ENCODE results near the gene PEX3. TPM values are rescaled to one million over a fixed set of nuclear protein-coding genes. Genes with fewer than 3 reads are reported as not detected.

Gene PEX3
- total RNA-seq, 1 donor from 2014 or later = 13.0 TPM

DNA sequence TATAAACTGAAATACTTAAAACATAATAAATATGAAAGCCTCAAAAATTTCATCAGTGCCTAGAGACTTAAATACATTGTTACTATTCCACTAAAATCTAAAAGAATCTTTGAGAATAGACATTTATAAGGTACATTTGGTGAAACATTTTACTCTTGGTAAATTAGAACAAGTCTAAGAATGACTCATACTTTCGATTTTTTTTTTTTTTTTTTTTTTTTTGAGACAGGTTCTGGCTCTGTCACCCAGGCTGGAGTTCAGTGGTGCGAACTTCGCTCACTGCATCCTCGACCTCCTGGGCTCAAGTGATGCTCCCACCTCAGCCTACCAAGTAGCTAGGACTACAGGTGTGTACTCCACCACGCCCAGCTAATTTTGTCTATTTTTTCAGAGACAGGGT is 54.5 kb downstream of the PEX3 start:
- intact Hi-C loops (cut with micrococcal nuclease) = loop anchor here (10.0 kb wide), 1 partner anchor 1030 kb away; no protein-coding TSS in a partner anchor

DNA sequence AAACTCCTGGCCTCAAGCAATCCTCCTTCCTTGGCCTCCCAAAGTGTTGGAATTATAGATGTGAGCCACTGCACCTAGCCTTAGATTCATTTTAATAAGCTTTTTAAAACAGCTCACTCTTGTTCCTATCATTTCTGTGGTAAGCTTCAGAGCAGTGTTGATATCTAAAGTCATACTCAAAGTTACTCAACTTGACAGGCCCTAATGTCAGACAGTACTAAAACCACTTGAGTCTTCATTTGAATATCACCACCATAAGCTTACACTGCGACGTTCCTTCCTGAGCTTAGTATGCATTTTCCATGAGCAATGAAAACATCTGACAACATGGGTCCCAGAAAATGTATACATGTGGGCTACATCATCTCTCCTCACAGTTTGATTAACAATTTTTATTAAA is 54.9 kb downstream of the PEX3 start:
- intact Hi-C loops (cut with micrococcal nuclease) = loop anchor here (10.0 kb wide), 1 partner anchor 1031 kb away; no protein-coding TSS in a partner anchor

DNA sequence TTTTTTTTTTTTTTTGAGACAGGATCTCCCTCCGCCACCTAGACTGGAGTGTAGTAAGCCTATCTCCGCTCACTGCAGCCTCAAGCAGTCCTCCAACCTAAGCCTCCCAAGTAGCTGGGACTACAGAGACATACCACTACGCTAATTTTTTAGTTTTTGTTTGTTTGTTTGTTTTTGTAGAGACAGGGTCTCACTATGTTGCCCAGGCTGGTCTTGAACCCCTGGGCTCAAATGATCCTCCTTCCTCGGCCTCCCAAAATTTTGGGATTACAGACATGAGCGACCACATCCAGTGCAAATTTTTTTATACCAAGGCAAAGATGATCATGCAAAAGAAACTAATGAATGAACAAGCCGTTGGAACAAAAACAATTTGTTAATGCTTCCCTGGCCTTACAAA is 55.6 kb downstream of the PEX3 start:
- intact Hi-C loops (cut with micrococcal nuclease) = loop anchor here (10.0 kb wide), 1 partner anchor 1031 kb away; no protein-coding TSS in a partner anchor

DNA sequence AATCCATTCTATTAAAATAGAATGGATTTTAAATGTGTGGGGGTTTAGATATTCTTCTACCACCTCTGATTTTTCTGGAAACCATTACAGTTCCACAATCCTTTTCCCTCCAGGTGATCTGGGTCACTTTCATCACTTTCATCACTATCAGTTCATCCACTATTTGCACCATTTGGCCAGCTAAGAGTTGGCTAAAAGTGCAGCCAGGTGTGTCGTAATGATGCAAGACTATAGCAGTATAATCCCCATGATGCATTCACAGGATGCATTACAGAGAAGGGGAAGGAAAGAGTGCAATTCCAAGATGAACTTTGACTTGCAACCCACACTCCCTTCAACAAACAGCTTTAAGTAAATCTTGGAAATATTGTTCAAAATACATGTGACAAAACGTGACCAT is 56.0 kb downstream of the PEX3 start:
- intact Hi-C loops (cut with micrococcal nuclease) = loop anchor here (10.0 kb wide), 1 partner anchor 1032 kb away; no protein-coding TSS in a partner anchor

DNA sequence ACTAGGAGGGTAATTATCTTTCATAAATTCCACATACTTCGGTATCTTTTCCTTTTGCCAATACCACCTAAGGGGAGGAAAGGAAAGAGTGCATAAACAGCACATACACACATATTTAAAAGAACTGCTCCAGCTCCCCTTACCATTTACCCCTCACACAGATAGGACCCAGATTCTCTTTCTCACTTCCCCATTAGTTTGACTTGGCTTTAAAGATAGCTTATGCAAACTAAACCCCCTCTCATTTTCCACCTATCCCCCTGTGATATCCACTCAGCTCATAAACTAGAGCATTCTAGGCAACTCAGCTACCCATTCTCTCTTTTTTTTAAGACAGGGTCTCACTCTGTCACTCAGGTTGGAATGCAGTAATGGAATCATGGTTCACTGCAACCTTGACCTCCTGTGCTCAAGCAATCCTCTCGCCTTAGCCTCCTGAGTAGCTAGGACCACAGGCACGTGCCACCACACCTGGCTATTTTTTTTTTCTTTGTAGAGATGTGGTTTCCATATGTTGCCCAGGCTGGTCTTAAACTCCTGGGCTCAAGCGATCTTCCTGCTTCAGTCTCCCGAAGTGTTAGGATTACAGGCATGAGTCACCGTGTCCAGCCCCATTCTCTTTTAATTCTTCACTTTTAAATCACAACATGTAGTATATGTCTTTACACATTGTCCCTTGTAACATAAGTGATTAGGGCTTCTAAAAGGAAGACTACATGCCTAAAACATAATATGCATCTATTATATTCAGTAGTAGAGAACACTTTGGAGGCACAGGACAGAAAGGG is 56.9 kb downstream of the PEX3 start:
- intact Hi-C loops (cut with micrococcal nuclease) = loop anchor here (10.0 kb wide), 1 partner anchor 1033 kb away; no protein-coding TSS in a partner anchor

DNA sequence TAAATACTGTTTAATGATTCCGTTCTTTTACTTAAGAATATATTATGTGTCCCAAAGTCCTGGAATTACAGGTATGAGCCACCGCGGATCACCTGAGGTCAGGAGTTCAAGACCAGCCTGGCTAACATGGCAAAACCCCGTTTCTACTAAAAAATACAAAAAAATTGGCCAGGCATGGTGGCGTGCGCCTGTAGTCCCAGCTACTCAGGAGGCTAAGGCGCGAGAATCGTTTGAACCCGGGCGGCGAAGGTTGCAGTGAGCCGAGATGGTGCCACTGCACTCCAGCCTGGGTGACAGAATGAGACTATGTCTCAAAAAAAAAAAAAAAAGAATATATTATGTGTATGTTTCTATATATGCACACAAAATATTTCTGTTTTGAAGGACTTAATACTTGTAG is 59.7 kb downstream of the PEX3 start:
- intact Hi-C loops (cut with micrococcal nuclease) = loop anchor here (2.0 to 5.0 kb wide), 7 partner anchors 167 to 942 kb away; partner anchors contain the start of genes AIG1 and PHACTR2

DNA sequence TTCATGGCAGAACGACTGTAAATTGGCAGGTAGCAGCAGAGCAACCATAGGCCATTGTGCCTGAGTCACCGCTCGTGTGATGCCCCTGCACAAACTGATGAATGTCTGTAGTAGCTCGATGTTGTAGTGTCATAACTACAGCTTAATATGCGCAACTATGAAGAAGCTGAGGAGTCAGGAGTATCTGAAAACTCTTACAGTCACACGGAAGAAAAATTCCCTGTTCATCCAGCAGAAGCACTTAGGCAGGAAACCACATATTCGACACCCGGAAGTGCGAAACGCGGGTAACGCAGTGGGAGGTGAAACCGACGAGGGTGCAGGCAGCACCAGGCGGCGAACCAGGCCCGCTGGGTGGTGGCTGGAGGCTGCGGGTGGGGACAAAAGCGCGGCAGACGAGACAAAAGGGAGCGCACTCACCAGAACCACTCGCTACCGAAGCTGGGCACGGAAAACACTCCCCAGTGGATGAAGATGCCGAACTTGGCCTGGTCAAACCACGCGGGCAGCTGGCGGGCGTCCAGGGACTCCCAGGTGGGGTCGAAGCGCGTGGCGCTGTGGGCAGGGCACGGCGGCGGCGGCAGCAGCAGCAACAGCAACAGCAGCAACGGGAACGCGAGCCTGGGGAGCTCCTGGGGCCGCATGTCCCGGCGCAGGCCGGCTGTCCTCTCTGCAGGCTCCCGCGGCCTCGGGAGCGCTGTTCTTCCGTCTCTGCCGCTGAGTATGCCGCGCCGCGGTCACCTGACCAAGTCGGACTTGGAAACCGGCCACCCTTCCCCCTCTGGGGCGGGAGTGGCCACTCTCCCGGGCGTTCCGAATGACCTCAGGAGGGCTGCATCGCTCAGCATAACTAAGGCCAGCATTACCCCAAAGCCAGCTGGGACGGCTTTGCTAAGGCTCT is 60.6 kb downstream of the PEX3 start, which contains the start of gene FUCA2:
Gene FUCA2 (minus strand): TSS at position 730 of the 901 bp plus-strand sequence. CDS start 86 bp downstream, at position 644.
- intact Hi-C loops (cut with micrococcal nuclease) = loop anchor here (1.0 to 5.0 kb wide), 15 partner anchors 17 to 1364 kb away; partner anchors contain the start of genes ADAT2, AIG1, LTV1 and NMBR

DNA sequence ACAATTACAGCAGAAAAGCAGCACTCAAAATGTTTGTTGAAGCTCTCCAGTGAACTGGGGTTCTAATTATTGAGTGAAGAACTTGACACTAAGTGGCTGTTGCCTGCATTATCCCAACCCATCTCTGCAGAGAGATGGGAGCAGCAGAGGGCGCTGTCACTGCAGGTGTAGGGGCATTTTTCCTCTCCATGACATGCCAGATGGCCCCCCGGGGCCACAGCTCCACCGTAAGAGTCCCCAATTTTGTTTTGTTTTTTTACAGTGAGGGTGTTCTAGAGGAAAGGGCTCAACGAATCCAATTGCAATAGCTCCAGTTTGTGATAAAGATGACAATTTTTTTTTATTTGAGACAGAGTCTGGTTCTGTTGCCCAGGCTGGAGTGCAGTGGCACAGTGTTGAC is 62.8 kb downstream of the PEX3 start:
- intact Hi-C loops (cut with micrococcal nuclease) = loop anchor here (1.0 to 5.0 kb wide), 7 partner anchors 62 to 821 kb away; partner anchors contain the start of gene PHACTR2

DNA sequence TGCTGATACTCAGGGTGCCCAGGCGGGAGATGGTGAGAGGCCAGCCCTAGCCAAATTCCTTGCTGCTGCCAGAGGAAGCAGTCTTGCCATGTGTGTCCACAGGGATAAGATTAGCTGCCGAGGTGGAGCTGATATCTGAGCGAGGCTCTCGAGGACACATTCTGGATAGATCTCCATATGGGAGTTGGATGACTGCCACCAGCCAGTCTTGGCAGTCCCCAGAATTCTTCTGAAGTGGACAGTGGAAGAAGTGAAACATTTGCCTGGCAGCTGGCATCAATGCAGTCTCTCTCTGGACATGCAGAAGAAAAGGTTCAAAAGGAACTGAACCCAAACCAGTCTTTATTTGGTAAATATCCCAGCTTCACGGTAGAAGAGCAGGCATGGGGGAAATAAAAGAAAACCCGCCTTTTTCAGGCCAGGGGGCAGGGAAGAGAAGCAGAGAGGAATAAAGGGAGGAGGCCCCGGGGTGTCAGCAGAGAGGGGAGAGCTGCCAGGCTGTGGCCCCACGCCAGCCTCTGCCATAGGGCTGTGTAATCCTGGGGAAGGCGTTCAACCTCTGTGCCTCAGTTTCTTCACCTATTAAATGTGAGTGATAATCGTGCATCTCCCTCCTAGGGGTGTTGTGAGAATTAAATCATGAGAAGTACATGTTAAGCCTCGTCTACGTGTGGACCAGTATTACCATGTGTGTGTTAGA is 64.6 kb downstream of the PEX3 start:
- intact Hi-C loops (cut with micrococcal nuclease) = no loop called here

DNA sequence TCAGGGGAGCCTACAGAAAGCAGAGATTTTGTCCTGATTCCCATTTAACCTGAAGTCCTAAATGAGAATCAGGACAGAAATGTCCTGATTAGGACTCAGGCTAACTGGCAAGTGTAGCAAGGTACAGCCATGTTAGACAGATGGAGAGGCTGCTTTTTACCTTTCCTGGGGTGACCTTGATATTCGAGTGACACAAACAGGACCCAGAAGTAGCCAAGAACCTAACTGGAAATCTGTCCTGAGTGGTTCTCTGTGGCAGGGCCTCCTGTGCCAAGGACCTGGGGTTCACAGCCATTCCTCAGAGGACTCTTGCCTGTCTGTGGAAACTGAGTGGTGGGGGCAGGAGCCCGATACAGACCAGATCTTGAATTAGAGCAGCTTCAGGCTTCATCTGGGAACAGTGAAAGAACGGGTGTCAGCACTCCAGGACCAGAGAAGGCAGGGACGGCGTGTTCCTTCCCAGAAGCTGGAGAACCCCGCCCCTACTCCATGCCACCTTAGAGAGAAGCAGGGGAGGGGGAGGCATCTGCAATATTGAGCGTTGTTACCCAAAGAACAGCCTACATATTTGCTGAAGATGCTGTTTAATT is 65.3 kb downstream of the PEX3 start:
- intact Hi-C loops (cut with micrococcal nuclease) = no loop called here

DNA sequence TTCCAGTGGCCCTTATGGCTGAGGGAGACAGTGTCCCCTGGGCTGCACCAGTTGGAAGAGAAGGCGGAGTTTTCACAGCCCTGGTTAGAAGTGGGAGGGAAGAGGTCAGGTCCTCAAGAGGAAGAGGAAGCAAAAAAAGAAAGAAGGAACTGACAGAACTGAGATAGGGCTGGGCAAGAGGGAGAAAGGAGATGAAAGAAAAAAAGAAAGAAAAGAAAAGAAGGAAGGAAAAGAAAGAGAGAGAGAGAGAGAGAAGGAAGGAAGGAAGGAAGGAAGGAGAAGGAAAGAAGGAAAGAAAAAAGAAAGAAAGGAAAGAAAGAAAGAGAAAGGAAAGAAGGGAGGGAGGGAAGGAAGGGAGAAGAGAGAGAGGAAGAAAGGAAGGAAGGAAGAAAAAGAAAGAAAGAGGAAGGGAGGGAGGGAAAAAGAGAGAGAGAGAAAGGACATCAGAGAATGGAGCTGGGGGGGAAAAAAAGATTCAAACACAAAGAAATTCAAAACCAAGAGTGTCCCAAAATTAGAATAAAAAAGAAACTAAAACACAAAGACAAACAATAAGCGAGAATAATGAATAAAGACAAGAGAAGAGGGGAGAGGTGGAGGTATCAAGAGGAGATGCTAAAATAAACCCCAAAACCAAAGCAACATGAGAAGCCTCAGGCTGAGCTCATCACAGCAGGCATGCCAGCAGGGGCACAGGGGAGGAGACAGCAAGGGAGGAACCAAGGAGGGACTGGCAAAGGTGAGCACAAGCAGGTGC is 66.3 kb downstream of the PEX3 start:
- intact Hi-C loops (cut with micrococcal nuclease) = no loop called here

DNA sequence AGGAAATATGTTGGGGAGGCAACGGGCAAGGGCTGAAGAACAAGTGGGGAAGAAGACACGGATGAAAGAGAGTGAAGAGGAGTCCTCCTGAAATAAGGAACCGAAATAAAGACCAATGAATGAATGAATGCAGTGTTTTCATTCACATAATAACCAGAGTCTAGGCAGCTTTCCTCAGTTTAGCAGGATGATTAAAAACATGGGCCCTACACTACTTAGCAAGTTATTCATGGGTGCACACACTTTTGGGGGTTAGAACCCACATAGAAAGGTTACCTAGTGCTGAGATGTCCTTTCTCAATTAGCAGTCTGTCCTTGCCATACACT is 66.8 kb downstream of the PEX3 start:
- intact Hi-C loops (cut with micrococcal nuclease) = no loop called here

DNA sequence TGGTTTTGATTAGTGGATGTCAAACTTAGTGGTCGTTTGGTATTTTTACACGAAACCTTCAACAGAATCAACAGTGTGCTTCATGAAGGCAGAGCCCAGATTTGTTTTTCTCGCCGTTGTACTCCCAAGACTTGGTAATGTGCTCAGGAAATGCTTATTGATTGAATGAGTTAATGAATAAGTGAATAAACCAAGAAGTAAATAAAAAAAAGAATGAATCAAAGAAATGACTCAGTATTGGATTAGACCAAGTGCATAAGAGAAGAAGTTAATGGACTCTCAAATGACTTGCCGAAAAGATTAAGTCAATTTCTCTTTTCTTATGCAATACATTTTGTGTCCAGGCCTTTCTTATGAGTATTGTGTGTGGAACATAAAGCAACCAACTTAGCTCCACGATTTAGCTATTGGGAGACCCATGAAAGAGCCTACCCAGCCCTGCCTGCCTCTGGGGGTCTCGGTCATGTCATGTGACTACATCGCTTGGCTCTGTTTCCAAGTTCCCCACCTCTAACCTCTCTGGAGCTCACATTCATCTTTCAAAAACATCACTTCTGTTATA is 71.5 kb downstream of the PEX3 start:
- intact Hi-C loops (cut with micrococcal nuclease) = no loop called here

DNA sequence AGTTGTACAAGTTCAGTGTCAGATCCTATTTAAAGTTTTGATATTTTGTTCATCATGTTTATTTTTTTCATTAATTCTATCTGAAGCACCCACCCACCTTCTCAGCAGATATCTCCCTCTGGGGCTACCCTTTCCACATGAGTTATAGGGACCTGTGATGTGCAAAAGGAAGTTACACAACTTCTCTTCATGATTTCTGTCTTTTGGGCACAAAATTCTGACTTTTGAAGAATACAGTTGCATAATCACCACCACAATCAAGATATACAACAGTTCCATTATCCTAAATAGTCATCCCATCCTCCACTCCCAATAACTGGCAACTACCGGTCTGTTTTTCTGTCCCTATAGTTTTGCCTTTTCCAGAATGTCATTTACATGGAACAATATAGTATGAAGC is 74.8 kb downstream of the PEX3 start:
- intact Hi-C loops (cut with micrococcal nuclease) = no loop called here

DNA sequence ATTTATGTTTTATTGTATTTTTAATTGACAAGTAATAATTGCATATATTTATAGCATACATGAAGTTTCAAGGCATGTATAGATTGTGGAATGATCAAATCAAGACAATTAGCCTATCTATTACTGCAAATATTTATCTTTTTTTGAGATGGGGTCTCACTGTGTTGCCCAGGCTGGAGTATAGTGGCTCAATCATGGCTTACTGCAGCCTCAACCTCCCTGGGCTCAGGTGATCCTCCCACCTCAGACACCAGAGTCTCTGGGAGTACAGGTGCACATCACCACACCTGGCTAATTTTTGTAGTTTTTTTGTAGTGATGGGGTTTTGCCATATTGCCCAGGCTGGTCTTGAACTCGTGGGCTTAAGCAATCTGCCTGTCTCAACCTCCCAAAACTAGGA is 77.1 kb downstream of the PEX3 start:
- intact Hi-C loops (cut with micrococcal nuclease) = loop anchor here (1.0 to 2.0 kb wide), 3 partner anchors 9 to 19 kb away; partner anchors contain the start of gene FUCA2

DNA sequence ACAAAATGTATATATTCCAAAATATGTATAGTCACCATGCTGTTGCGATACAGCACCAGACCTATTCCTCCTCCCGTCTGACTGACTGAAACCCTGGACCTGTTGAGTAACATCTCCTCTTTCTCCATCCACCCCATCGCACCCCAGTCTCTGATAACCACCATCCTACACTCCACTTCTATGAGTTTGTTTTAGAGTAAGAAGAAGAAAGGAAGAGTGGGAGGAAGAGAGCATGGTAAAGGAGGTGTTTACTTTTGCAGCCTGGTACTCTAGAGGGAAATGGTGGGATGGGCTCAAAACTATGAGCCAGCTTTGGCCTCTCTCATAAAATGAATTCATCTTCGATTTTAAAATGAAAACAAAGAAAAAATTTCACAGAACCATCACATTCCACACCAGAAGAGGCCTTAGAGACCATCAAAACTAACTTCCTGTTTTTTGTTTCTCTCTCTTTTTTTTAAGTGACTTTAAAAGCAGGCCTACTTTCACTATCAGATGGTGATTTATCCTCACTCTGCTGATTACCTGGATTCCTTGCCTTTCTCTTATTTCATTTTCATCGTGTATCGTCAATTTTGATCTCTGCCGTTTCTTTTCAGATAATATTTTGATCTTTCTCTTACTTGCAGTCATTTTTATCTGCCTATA is 77.7 kb downstream of the PEX3 start:
- intact Hi-C loops (cut with micrococcal nuclease) = loop anchor here (1.0 to 2.0 kb wide), 3 partner anchors 8 to 19 kb away; partner anchors contain the start of gene FUCA2

DNA sequence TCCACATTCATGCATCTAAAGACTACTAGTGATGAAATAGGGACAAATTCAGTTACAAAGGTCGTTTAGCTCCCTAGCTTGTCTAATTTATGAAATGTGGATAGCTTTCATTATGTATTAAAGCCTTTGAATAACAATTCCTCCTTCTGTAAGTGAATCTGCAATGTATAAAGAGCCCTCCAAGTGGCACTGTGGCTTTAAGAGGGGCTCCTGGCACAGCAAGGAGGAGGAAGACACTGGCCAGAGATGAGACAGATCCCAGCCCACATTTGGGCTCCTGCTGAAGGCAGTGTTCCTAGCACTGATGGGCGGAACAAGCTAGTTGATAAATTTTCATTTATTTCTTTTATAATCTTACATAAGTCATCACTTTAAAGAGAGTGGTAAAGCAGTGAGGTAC is 78.5 kb downstream of the PEX3 start:
- intact Hi-C loops (cut with micrococcal nuclease) = loop anchor here (2.0 kb wide), 1 partner anchor 18 kb away; no protein-coding TSS in a partner anchor

DNA sequence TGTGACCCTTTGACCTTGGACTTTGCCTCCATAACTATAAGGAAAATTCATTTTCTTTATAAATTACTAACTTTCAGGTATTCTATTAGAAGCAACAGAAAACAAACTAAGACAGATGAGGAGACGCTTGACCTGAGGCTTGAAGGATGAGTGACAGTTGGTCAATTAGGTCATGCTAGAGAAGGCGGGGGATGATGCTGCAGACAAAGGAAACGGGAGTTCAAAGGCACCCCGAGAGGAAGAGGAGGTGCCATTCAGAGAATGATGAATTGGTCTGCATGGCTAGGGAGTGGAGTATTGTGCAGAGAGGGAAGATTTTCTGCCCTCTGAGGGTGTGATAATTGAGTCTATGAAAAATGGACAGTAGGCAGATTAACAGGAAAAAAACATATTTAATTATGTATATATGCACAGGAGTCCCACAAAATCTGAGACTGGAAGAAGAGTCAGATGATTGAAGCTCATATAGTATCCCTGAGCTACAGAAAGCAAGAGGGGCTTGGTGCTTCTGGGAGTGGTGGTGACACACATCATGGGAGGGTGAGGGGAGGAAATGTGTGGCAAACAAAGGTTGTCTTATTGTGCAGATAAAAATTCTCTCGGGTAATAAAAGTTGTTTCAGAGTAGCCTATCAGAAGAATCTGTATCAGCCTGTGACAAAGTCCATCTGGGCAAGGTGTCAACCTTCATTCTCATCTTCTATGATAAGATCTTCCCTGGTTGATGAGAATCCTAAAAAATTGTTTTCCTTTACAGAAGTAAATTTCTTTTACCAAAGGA is 81.3 kb downstream of the PEX3 start:
- intact Hi-C loops (cut with micrococcal nuclease) = no loop called here

Data from T-helper 1 cell treated with Interleukin-12 subunit alpha and Interleukin-12 subunit beta and Interleukin-4 antibody, amounts not matched to agents 30 ng/mL and 1 ng/mL, for 36 hours (primary cell).